ENCODE measurements around the gene FAM118A.
"Not testable (repeated sequence)": the region's sequence is repeated elsewhere in the genome, so short reads cannot be mapped to it uniquely, and the experiment has no call there.

FAM118A gene

GRCh38 chr22:45310977-45311531, 1.3 kb downstream of the FAM118A start:
- DNase-seq = no peak

- no peak for DNase-seq
Measured at GRCh38 chr22:45312415-45312814, 2.7 kb downstream of the FAM118A start.

- DNase-seq = no peak
Measured at GRCh38 chr22:45312856-45313255, 3.1 kb downstream of the FAM118A start.

GRCh38 chr22:45314054-45314721, 4.5 kb downstream of the FAM118A start:
- no peak for DNase-seq

- DNase-seq = no peak
Measured at GRCh38 chr22:45314786-45315185, 5.1 kb downstream of the FAM118A start.

- no peak for DNase-seq
Measured at GRCh38 chr22:45316796-45317526, 7.2 kb downstream of the FAM118A start.

GRCh38 chr22:45317551-45318167, 7.9 kb downstream of the FAM118A start:
- peak; percentile 24 for DNase-seq

GRCh38 chr22:45318168-45318557, 8.4 kb downstream of the FAM118A start:
- DNase-seq = peak; percentile 54

- DNase-seq = peak; percentile 30
Measured at GRCh38 chr22:45318558-45319323, 9.0 kb downstream of the FAM118A start.

GRCh38 chr22:45319324-45319685, 9.6 kb downstream of the FAM118A start:
- peak; percentile 40 for DNase-seq

- no peak for DNase-seq
Measured at GRCh38 chr22:45320357-45320976, 10.7 kb downstream of the FAM118A start.

GRCh38 chr22:45321827-45322226, 12.1 kb downstream of the FAM118A start:
- DNase-seq = no peak

GRCh38 chr22:45322873-45323525, 13.3 kb downstream of the FAM118A start:
- DNase-seq = no peak

GRCh38 chr22:45323695-45324094, 14.0 kb downstream of the FAM118A start:
- no peak for DNase-seq

- no peak for DNase-seq
Measured at GRCh38 chr22:45324311-45324711, 14.6 kb downstream of the FAM118A start.

GRCh38 chr22:45328261-45328660, 18.5 kb downstream of the FAM118A start:
- not testable (repeated sequence) for DNase-seq

- no peak for DNase-seq
Measured at GRCh38 chr22:45328822-45329529, 19.2 kb downstream of the FAM118A start.

- DNase-seq = no peak
Measured at GRCh38 chr22:45329530-45329936, 19.8 kb downstream of the FAM118A start.

- no peak for DNase-seq
Measured at GRCh38 chr22:45330548-45330947, 20.8 kb downstream of the FAM118A start.

GRCh38 chr22:45331486-45331885, 21.8 kb downstream of the FAM118A start:
- no peak for DNase-seq

GRCh38 chr22:45332001-45332400, 22.3 kb downstream of the FAM118A start:
- DNase-seq = no peak
